Measurements from ENCODE around the gene BCAS1.

Gene BCAS1

DNA sequence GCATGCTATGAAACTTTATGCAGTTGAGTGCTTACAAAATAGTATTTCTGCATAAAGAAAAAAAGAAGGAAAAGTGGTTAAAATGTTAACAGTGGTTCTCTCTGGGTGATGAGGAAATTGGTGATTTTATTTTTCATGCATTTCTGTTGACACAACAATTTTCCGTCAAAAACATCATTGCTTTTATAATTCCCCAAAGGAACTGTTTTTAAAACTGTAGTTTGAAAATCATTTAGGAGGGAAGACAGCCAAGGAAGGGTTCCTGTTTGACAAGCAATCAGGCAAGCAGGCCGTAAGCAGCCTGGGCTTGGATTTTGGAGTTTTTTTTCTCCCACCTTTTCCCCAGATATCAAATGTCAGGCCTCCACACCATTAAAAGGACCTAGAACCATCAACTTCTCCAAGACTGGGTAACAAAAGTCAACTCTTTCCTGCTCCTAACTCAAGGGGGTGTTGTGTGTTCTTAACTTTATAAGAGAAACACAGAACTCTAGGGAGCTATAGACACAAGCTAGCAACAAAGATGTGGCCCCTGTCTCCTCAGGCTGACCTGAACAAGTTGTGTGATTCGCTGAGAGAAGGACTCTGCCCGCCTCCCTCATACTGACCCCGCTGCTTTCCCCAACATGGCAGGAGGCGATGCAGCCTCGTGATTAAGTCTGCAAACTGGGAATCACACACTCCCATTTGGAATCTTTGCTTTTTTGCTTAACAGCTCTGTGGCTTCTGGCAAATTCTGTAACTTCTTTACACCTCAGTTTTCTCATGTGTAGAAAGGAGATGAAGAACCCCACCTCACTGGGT is 146.6 kb downstream of the BCAS1 start:
- TF ChIP-seq, protein P1, sequence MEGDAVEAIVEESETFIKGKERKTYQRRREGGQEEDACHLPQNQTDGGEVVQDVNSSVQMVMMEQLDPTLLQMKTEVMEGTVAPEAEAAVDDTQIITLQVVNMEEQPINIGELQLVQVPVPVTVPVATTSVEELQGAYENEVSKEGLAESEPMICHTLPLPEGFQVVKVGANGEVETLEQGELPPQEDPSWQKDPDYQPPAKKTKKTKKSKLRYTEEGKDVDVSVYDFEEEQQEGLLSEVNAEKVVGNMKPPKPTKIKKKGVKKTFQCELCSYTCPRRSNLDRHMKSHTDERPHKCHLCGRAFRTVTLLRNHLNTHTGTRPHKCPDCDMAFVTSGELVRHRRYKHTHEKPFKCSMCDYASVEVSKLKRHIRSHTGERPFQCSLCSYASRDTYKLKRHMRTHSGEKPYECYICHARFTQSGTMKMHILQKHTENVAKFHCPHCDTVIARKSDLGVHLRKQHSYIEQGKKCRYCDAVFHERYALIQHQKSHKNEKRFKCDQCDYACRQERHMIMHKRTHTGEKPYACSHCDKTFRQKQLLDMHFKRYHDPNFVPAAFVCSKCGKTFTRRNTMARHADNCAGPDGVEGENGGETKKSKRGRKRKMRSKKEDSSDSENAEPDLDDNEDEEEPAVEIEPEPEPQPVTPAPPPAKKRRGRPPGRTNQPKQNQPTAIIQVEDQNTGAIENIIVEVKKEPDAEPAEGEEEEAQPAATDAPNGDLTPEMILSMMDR (IDR thresholded peaks at IDR 0.05; ENCODE audit: low read depth, low read length), result no peak
- H3K4me3 ChIP-seq (replicated peaks in 1 of 2; ENCODE audit: low read depth in 2 of 2, low read length in 2 of 2), result no peak overlapping the region
- no peak for DNase-seq (ENCODE audit: low read depth in 2 of 2)

DNA sequence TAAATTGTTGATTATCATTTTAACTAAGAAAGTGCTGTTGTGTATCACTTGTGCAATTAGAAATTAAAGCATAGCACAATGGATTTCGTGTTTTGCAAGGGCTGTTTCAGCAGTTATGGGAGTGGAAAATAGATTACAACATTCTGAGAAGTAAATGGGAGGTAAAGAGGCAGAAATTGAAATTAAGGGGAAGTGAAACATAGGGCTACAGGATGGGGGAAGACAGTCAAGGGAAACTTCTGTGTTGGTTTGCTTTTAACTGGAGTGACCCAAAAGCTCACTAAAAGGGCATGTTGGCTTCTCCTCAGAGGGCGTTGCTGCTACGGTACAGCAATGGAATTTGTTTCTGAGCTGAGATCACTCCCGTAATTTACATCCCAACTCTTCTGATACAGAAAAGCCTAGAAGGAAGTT is 147.5 kb downstream of the BCAS1 start:
- peak; percentile 52 to 58 for DNase-seq (ENCODE audit: low read depth in 2 of 2)
- TF ChIP-seq, protein P1 (IDR thresholded peaks at IDR 0.05; ENCODE audit: low read depth, low read length), result no peak
- H3K4me3 ChIP-seq (replicated peaks in 1 of 2; ENCODE audit: low read depth in 2 of 2, low read length in 2 of 2), result no peak overlapping the region

DNA sequence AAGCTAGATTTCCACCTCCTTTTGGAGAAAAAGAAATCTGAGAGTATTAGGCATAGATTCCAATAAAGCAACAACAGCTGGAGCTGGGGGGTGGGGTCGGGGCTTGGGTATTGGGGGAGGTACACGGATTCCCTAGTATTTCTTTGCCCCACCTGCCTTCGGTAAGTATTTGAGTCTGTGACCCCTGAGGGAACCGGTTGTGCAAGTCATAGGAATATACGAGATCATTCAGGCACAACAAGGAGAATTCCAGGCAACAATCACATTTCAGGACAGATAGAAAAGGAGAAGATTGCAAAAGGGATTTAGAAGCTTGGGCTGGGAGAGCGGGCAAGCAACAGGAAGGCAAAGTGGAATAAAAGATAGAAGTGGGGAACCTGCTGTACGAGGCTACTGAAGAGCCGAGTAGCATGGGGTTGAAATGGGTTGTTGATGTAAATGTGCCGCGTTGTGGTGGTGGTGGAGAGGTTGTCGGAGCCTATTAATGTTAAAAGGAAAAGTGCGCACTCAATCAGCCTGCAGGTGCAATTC is 148.9 kb downstream of the BCAS1 start:
- TF ChIP-seq, protein P1 (IDR thresholded peaks at IDR 0.05; ENCODE audit: low read depth, low read length), result no peak
- no peak for DNase-seq (ENCODE audit: low read depth in 2 of 2)
- no peak overlapping the region for H3K4me3 ChIP-seq (replicated peaks in 1 of 2; ENCODE audit: low read depth in 2 of 2, low read length in 2 of 2)

DNA sequence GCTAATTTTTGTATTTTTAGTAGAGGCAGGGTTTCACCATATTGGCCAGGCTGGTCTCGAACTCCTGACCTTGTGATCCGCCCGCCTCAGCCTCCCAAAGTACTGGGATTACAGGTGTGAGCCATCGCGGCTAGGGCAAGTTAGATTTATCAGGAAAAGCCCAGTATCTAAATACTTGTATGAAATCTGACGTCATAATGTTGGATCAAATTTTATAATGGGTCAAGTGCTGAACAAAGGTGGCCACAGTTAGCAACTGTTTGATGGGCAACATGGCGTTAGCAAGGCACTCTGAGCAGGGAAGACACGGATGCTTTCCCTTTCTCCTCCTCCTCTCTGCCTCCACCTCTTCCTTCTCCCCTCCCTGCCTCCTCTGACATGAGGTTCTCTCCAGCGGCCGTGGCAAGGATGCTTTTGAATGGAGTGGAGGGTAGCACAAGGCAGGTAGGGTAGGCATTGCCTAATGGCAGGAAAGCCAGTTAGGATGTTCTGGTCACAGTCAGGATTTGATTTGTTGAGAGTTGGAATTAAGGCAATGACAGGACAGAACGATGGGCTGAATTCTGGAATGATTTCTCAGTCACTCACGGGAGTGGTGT is 149.6 kb downstream of the BCAS1 start:
- H3K4me3 ChIP-seq (replicated peaks in 1 of 2; ENCODE audit: low read depth in 2 of 2, low read length in 2 of 2), result no peak overlapping the region
- TF ChIP-seq, protein P1 (IDR thresholded peaks at IDR 0.05; ENCODE audit: low read depth, low read length), result no peak
- DNase-seq (ENCODE audit: low read depth in 2 of 2), result no peak

DNA sequence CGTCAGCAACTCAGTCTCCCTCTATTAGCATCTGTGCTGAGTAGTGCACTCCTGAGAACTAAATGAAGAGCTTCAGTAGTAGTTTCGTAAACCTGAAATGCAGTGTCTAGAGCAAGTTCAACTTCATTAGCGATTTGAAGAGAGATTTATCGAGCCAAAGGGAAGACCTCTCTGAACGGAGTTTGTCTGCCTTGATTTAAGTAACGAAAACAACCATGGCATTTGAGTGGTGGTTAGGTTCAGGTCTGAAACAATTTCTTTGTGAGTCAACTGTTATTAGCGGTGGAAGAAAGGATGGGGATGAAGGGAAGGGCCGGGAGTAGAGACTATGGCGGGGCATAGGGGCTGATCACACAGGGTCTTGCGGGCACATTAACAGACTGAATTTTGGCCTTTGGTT is 150.5 kb downstream of the BCAS1 start:
- no peak for DNase-seq (ENCODE audit: low read depth in 2 of 2)
- TF ChIP-seq, protein P1 (IDR thresholded peaks at IDR 0.05; ENCODE audit: low read depth, low read length), result no peak
- H3K4me3 ChIP-seq (replicated peaks in 1 of 2; ENCODE audit: low read depth in 2 of 2, low read length in 2 of 2), result no peak overlapping the region

DNA sequence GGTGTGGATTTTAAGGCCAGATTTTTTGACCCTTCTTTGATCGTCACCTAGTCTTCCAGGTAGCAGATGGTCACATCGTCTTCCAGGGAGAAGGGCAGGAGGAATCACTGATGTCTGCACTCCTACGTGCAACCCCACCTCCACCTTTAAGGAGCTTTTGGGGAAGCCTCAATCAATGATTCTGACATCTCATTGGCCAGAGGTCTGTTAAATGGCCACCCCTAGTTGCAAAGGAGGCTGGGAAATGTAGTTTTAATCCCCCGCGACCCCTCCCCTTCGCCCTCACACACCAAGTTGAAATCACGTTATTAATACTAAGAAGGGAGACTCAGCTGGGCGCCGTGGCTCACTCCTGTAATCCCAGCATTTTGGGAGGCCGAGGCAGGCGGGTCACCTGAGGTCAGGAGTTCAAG is 151.4 kb downstream of the BCAS1 start:
- no peak for DNase-seq (ENCODE audit: low read depth in 2 of 2)
- H3K4me3 ChIP-seq (replicated peaks in 1 of 2; ENCODE audit: low read depth in 2 of 2, low read length in 2 of 2), result no peak overlapping the region
- TF ChIP-seq, protein P1 (IDR thresholded peaks at IDR 0.05; ENCODE audit: low read depth, low read length), result no peak

Measured in cardiac fibroblast (primary cell).